ENCODE data around the gene CLEC4A. TPM values are rescaled to one million over a fixed set of nuclear protein-coding genes. Genes with fewer than 3 reads are reported as not detected.
A peak's percentile ranks its signal among the peaks of the same experiment; 100 is the strongest.

CLEC4A gene
- total and polyA plus RNA-seq, 2 experiments from 2014 or later: 0.48 TPM; not detected in 1

- no peak for TF ChIP-seq STAT1 (IDR thresholded peaks at IDR 0.05; ENCODE audit: unreplicated experiment)
- TF ChIP-seq REST (IDR thresholded peaks at IDR 0.05; ENCODE audit: unreplicated experiment): no peak
Observed at GRCh38 chr12:8120072-8120713, 3.2 kb upstream of the CLEC4A start (continued).

- Mint-ChIP-seq H3K4me1 (peaks cover 8% of the 10 kb centered on the region), H3K9me3 (no peaks in the 10 kb centered on the region), H3K4me3 (no peak overlapping the region), H3K27me3 (ENCODE audit: insufficient read depth, low read depth, poor library complexity) (peaks cover 3% of the 10 kb centered on the region), H3K27ac (no peak overlapping the region), H3K36me3 (ENCODE audit: low read depth) (no peaks in the 10 kb centered on the region)
- Histone ChIP-seq H2AFZ (peak overlapping the region; percentile 6; the same call in 1 of the 2 replicates), H3K4me1 (ENCODE audit: insufficient read depth) (no peaks in the 10 kb centered on the region; the same call in 1 of the 2 replicates), H3K36me3 (ENCODE audit: insufficient read depth) (no peaks in the 10 kb centered on the region), H3K9me2 (ENCODE audit: insufficient read depth) (peaks cover 3% of the 10 kb centered on the region; the same call in 1 of the 2 replicates), H3K4me2 (no peak overlapping the region), H3K4me3 (no peak overlapping the region), H3F3A (replicated peaks; ENCODE audit: low read depth) (0 out of 2 replicates have a peak, but pooled peaks cover 2% of the 10 kb centered on the region), H3K27ac (ENCODE audit: low read depth) (no peak overlapping the region), H4K20me1 (replicated peaks; ENCODE audit: insufficient read depth) (no peaks in the 10 kb centered on the region), H3K27me3 (ENCODE audit: insufficient read depth) (no peaks in the 10 kb centered on the region), H3K79me2 (replicated peaks; ENCODE audit: insufficient read depth) (no peaks in the 10 kb centered on the region)
- DNase-seq (ENCODE audit: low spot score) (peak; percentile 16), ATAC-seq (no peak)
- TF ChIP-seq, protein P1, sequence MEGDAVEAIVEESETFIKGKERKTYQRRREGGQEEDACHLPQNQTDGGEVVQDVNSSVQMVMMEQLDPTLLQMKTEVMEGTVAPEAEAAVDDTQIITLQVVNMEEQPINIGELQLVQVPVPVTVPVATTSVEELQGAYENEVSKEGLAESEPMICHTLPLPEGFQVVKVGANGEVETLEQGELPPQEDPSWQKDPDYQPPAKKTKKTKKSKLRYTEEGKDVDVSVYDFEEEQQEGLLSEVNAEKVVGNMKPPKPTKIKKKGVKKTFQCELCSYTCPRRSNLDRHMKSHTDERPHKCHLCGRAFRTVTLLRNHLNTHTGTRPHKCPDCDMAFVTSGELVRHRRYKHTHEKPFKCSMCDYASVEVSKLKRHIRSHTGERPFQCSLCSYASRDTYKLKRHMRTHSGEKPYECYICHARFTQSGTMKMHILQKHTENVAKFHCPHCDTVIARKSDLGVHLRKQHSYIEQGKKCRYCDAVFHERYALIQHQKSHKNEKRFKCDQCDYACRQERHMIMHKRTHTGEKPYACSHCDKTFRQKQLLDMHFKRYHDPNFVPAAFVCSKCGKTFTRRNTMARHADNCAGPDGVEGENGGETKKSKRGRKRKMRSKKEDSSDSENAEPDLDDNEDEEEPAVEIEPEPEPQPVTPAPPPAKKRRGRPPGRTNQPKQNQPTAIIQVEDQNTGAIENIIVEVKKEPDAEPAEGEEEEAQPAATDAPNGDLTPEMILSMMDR (conservative IDR thresholded peaks at IDR 0.05; ENCODE audit: low read depth in 2 of 2): no peak
- TF ChIP-seq JUNB (IDR thresholded peaks at IDR 0.05; ENCODE audit: unreplicated experiment) (no peak), REST (IDR thresholded peaks at IDR 0.05; ENCODE audit: unreplicated experiment) (no peak), EZH2phosphoT487 (IDR thresholded peaks at IDR 0.05; ENCODE audit: unreplicated experiment) (no peak), ZNF331 (CRISPR knock-in tag; IDR thresholded peaks at IDR 0.05; ENCODE audit: low read depth) (no peak), EZH2 (IDR thresholded peaks at IDR 0.05; ENCODE audit: low read depth, unreplicated experiment) (no peak)
- TF ChIP-seq, protein P2, sequence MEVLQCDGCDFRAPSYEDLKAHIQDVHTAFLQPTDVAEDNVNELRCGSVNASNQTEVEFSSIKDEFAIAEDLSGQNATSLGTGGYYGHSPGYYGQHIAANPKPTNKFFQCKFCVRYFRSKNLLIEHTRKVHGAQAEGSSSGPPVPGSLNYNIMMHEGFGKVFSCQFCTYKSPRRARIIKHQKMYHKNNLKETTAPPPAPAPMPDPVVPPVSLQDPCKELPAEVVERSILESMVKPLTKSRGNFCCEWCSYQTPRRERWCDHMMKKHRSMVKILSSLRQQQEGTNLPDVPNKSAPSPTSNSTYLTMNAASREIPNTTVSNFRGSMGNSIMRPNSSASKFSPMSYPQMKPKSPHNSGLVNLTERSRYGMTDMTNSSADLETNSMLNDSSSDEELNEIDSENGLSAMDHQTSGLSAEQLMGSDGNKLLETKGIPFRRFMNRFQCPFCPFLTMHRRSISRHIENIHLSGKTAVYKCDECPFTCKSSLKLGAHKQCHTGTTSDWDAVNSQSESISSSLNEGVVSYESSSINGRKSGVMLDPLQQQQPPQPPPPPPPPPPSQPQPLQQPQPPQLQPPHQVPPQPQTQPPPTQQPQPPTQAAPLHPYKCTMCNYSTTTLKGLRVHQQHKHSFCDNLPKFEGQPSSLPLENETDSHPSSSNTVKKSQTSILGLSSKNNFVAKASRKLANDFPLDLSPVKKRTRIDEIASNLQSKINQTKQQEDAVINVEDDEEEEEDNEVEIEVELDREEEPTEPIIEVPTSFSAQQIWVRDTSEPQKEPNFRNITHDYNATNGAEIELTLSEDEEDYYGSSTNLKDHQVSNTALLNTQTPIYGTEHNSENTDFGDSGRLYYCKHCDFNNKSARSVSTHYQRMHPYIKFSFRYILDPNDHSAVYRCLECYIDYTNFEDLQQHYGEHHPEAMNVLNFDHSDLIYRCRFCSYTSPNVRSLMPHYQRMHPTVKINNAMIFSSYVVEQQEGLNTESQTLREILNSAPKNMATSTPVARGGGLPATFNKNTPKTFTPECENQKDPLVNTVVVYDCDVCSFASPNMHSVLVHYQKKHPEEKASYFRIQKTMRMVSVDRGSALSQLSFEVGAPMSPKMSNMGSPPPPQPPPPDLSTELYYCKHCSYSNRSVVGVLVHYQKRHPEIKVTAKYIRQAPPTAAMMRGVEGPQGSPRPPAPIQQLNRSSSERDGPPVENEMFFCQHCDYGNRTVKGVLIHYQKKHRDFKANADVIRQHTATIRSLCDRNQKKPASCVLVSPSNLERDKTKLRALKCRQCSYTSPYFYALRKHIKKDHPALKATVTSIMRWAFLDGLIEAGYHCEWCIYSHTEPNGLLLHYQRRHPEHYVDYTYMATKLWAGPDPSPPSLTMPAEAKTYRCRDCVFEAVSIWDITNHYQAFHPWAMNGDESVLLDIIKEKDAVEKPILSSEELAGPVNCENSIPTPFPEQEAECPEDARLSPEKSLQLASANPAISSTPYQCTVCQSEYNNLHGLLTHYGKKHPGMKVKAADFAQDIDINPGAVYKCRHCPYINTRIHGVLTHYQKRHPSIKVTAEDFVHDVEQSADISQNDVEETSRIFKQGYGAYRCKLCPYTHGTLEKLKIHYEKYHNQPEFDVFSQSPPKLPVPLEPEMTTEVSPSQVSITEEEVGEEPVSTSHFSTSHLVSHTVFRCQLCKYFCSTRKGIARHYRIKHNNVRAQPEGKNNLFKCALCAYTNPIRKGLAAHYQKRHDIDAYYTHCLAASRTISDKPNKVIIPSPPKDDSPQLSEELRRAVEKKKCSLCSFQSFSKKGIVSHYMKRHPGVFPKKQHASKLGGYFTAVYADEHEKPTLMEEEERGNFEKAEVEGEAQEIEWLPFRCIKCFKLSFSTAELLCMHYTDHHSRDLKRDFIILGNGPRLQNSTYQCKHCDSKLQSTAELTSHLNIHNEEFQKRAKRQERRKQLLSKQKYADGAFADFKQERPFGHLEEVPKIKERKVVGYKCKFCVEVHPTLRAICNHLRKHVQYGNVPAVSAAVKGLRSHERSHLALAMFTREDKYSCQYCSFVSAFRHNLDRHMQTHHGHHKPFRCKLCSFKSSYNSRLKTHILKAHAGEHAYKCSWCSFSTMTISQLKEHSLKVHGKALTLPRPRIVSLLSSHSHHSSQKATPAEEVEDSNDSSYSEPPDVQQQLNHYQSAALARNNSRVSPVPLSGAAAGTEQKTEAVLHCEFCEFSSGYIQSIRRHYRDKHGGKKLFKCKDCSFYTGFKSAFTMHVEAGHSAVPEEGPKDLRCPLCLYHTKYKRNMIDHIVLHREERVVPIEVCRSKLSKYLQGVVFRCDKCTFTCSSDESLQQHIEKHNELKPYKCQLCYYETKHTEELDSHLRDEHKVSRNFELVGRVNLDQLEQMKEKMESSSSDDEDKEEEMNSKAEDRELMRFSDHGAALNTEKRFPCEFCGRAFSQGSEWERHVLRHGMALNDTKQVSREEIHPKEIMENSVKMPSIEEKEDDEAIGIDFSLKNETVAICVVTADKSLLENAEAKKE (CRISPR knock-in tag; IDR thresholded peaks at IDR 0.05): no peak
Observed at GRCh38 chr12:8127138-8127537, 3.7 kb downstream of the CLEC4A start.

All from GM23338 (cell line).